Stimulated activated naive CD4-positive, alpha-beta T cell (primary cell): ENCODE data around the gene MPV17L2.
"Not testable (repeated sequence)": the region's sequence is repeated elsewhere in the genome, so short reads cannot be mapped to it uniquely, and the experiment has no call there.

Experiments
- DNase-seq, 6 experiments: peaks; one replicate each; lab custom pipeline; 2025; lab: John Stamatoyannopoulos, UW

Gene MPV17L2

GRCh38 chr19:18192673-18193387 is at the start of gene MPV17L2:
Gene MPV17L2, plus strand, starts transcription at chr19:18193218. Its CDS starts 64 bp downstream, at chr19:18193282.
- peak; percentile 96 to 100 (median 99) for DNase-seq

GRCh38 chr19:18143902-18144301 is 49.1 kb upstream of the MPV17L2 start:
- no peak for DNase-seq

- no peak for DNase-seq
Observed at GRCh38 chr19:18144361-18144760, 48.7 kb upstream of the MPV17L2 start.

GRCh38 chr19:18144906-18145305 is 48.1 kb upstream of the MPV17L2 start:
- DNase-seq = no peak

GRCh38 chr19:18145391-18145999 is 47.5 kb upstream of the MPV17L2 start:
- no peak for DNase-seq

GRCh38 chr19:18147396-18147795 is 45.6 kb upstream of the MPV17L2 start:
- no peak for DNase-seq

- no peak for DNase-seq
Observed at GRCh38 chr19:18149596-18149975, 43.4 kb upstream of the MPV17L2 start.

GRCh38 chr19:18150776-18151624 is 42.0 kb upstream of the MPV17L2 start:
- no peak for DNase-seq

- peak; percentile 96 to 99 (median 96) for DNase-seq
Observed at GRCh38 chr19:18152442-18152816, 40.6 kb upstream of the MPV17L2 start.

GRCh38 chr19:18152817-18153555 is 40.0 kb upstream of the MPV17L2 start, which contains the start of gene PIK3R2:
Gene PIK3R2, plus strand, starts transcription at chr19:18153163. Its CDS starts 2,717 bp downstream, at chr19:18155880.
- DNase-seq = peak; percentile 99 to 100 (median 99)

GRCh38 chr19:18153556-18154134 is 39.4 kb upstream of the MPV17L2 start:
- DNase-seq = peak in 5 of 6 experiments; percentile 22 to 49 (median 40)

GRCh38 chr19:18155095-18156087 is 37.6 kb upstream of the MPV17L2 start:
- DNase-seq = no peak

GRCh38 chr19:18156268-18156667 is 36.8 kb upstream of the MPV17L2 start:
- no peak for DNase-seq

- DNase-seq = no peak
Observed at GRCh38 chr19:18156841-18157464, 36.1 kb upstream of the MPV17L2 start.

GRCh38 chr19:18157465-18158063 is 35.5 kb upstream of the MPV17L2 start:
- no peak for DNase-seq

- no peak for DNase-seq
Observed at GRCh38 chr19:18158467-18158866, 34.6 kb upstream of the MPV17L2 start.

- not testable (repeated sequence) for DNase-seq
Observed at GRCh38 chr19:18159059-18159616, 33.9 kb upstream of the MPV17L2 start.

- DNase-seq = no peak
Observed at GRCh38 chr19:18159810-18160209, 33.2 kb upstream of the MPV17L2 start.

GRCh38 chr19:18160493-18160970 is 32.5 kb upstream of the MPV17L2 start:
- no peak for DNase-seq
